ENCODE results near the gene RPS13.
"Not testable (repeated sequence)": the region's sequence is repeated elsewhere in the genome, so short reads cannot be mapped to it uniquely, and the experiment has no call there.

The RPS13 gene

DNA sequence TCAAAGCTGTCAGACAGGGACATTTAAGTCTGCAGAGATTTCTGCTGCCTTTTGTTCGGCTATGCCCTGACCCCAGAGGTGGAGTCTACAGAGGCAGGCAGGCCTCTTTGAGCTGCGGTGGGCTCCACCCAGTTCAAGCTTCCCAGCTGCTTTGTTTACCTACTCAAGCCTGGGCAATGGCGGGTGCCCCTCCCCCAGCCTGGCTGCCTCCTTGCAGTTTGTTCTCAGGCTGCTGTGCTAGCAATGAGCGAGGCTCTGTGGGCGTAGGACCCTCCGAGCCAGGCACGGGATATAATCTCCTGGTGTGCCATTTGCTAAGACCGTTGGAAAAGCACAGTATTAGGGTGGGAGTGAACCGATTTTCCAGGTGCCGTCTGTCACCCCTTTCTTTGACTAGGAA lies 43.4 kb downstream of the RPS13 start:
- not testable (repeated sequence) for DNase-seq

DNA sequence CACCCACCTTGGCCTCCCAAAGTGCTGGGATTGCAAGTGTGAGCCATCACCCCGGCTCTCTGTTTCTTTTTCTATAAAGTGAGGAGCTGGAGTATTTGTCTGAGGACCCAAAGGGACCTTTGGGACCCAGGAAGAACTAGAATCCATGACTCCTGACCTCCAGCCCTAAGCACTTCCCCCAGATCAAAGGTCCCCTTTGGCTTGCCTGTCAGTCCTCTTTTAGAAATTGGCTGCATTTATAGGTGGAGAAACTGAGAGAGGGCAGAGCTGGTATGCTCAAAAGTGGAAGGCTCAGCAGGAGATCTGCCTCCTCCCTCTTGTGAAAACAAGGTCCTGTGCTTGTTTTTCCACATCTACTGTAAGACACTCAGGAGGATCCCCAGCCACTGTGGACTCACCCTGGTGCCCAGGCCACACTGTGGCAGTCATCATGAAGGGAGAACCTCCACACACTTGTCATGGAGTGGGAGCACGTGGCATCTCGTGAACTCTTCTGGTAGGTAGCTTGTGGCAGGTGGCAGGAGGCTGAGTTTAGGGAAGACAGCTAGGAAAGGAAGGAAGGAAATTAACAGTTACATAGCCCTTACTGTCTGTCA lies 50.9 kb downstream of the RPS13 start:
- no peak for DNase-seq

- no peak for DNase-seq
Measured at GRCh38 chr11:17024924-17025323, 52.5 kb downstream of the RPS13 start.
